Measurements from ENCODE around the gene ZNF579.
"Not testable (repeated sequence)": the region's sequence is repeated elsewhere in the genome, so short reads cannot be mapped to it uniquely, and the experiment has no call there.

ZNF579 gene

DNA sequence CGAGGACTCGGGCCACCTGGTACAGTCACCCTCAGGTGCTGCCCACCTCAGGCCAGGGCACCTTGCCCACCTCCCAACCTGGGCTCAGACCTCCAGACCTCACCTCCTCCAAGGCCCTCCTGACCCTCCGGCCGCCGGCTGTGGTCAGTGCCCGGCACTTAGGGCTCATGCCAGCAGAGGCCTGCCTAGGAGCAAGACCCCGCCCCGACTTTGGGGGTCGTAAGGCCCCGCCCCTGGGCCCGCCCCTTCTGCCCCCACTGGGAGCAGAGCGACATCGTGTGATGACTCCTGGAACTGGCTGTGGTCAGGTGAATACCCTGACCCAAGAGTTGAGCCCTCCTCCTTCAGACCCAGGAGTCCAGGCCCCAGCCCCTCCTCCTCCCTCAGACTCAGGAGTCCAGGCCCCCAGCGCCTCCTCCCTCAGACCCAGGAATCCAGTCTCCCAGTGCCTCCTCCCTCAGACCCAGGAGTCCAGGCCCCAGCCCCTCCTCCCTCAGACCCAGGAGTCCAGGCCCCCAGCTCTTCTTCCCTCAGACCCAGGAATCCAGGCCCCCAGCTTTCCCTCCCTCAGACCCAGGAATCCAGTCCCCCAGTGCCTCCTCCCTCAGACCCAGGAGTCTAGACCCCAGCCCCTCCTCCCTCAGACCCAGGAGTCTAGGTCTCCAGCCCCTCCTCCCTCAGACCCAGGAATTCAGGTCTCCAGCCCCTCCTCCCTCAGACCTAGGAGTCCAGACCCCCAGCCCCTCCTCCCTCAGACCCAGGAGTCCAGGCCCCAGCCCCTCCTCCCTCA, 43.5 kb downstream of the ZNF579 start, which contains the start of gene SBK2:
Gene SBK2, minus strand, starts transcription at position 183 of the 790 bp plus-strand sequence. CDS start 839 bp downstream, outside the sequence.
- no peak for DNase-seq

DNA sequence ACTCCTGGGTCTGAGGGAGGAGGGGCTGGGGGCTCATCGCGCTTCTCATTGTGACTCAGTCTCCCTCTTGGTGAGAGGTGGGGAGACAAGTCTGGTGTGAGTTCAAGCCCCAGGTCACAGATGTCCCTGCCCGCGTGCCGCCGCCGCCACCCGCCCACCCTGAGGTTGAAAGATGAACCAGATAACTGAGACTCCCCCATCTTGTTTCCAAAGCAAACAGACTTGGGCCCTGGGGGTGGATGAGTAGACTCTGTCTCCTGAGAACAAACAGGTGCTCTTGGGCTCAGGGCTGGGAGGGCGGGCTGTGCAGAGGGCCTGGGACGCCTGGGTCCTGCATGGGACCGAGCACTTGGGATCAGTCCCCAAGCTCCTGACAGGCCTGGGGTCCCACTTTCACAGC, 44.3 kb downstream of the ZNF579 start:
- no peak for DNase-seq

DNA sequence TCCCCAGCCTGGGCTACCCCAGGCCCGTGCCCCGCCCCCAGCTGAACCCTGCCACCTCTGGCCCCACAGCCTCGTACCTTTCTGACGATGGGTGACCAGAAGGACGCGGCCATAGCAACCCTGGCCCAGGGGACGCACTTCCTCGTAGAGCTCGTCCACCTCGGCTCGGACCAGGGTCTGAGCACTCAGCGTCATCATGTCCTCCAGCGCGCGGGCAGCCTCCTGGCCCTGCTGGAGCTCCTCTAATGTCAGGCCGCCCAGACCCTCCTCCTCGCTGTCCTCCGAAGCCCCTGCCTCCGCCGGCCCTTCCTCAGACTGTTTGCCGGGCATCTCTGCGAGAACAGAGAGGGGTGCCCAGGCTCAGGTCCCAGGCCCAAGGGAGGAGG, 44.7 kb downstream of the ZNF579 start:
- DNase-seq = no peak

DNA sequence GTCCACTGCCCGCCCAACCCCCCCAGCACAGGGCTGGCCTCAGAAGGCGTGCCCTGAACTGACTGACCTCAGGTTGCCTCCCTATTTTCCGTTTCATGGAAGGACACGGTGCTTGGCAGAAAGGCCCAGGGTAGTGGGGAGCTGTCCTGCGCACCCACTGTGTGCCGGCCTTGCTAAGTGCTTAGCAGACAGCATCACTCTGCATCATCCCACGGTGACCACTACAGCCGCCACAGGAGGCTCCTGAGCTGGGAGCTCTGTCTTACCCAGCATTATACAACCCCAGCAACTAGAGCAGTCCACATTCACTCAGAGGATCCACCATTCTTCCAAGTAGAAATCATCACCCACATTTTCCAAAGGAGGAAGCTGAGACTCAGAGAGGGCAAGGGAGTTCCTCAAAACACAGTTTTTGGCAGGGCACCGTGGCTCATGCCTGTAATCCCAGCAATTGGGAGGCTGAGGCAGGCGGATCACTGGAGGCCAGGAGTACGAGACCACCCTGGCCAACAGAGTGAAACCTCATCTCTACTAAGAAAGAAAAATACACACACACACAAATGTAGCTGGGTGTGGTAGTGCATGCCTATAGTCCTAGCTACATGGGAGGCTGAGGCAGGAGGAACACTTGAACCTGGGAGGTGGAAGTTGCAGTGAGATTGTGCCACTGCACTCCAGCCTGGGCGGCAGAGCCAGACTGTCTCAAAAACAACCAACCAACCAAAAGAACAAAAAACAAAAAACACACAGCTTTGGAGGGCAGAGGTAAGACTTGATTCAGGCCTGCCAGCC, 45.3 kb downstream of the ZNF579 start:
- peak; percentile 41 to 51 for DNase-seq

DNA sequence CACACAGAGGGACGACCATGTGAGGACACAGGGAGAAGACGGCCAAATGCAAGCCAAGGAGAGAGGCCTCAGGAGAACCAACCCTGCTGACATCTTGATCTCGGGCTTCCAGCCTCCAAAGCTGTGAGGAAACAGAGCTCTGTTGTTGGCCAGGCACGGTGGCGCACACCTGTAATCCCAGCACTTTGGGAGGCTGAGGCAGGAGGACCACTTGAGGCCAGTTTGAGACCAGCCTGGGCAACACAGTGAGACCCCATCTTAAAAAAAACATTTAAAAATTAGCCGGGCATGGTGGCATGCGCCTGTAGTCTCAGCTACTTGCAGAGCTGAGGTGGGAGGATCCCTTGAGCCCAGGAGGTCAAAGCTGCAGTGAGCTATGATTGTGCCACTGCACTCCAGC, 46.4 kb downstream of the ZNF579 start:
- not testable (repeated sequence) for DNase-seq

DNA sequence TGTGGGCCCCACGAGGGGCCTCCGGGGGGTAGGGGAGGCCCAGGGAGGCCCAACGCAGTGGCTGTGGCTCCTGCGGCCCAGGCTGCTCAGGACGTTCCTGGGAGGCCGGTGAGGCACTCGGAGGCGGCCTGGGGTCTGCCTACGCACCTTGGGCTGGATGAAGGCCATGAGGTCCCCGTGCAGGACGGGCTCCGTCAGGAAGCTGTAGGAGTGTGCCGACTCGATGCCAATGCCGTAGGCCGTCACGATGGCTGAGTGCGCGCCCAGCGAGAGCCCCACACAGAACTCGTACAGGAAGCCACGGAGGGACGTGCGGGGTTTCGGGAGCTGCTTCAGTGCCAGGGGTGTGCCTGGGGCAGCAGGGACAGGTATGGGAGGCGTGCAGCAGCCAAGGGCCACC, 49.7 kb downstream of the ZNF579 start:
- DNase-seq = no peak

DNA sequence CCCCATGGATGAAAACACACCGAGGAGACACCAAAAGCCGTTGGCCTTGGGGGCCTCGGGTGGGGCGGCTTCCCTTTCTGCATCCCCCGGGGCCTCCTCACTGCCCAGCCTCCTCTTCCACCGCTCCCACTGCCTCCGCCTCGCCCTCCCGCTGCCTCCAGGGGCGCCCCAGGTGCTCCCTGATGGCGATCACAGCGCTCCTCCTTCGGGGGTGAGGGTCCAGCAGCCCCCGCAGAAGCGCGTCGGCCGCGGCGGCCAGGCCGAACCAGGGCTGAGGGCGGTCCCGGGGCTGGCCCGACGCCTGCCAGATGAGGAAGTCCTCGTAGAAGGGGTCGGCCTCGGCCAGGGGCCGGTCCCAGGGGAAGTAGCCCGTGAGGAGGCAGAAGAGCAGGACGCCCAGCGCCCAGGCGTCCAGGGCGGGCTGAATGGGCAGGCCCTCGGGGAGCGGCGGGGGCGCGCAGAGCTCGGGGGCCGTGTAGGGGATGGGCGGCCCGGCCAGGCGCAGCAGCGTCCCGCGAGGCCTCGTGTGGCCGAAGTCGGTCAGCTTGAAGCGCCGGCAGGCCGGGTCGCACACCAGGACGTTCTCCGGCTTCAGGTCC, 50.9 kb downstream of the ZNF579 start:
- no peak for DNase-seq

DNA sequence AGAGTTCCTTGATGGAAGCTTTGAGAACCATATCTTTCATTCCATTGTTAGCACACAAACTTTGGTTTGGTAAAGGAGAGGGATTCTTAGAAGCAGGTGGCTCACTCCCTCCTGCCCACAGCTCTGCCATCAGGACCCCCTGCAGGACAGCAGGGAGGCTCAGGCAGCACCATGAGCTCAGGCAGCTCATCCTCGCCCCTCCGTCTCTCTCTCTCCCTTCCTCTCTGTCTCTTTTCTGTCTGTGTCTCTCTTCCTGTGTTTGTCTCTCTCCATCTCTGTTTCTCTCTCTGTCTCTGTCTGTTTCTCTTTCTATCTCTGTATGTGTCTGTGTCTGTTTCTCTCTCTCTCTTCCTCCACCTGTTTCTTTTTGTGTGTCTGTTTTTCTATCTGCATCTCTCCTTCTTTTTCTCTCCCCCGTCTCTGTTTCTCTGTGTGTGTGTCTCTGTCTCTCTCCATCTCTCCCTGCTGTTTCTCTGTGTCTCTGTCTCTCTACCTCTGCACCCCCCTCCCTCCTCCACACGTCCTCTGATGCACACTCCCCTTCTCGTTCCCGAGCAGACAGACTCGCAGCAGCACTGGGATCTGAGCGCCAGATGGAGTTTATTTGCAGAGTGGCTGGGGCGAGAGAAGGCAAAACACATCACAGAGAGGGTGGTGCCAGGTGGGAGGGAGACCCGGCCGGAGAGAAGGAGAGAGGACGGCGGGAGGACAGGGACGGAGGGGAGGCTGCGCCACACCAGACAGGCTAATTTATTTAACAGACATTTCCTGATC, 52.4 kb downstream of the ZNF579 start:
- no peak for DNase-seq

DNA sequence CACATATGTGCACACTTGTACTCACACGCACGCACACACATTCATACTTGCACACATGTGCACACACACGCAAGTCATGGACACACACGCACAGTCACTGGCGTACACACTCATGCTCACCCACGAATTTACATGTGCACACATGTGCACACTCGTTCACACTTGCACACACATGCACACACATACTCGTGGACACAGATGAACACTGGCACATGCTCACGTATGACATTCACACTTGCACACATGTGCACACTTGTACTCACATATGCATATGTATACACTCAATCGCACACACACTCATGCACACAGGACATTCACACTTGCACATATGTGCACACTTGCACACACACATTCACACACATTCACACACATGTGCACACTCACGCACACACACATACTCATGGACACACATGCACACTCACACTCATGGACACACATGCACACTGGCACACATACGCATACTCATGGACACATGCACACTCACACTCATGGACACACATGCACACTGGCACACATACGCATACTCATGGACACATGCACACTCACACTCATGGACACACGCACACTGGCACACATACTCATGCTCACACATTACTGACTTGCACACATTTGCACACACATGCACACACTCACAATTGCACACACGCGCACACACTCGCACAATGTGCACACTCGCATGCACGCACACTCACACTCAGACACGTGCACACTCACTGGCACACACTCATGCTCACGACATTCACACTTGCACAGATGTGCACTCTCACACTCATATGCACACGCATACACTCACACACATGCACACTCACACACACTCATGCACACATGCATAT, 53.2 kb downstream of the ZNF579 start:
- no peak for DNase-seq

Measured in inflammatory macrophage treated with lipopolysaccharide for 1 hour (primary cell).